HG02852 (cell line): ENCODE measurements around the gene PLCL1.
"Not testable (repeated sequence)": the region's sequence is repeated elsewhere in the genome, so short reads cannot be mapped to it uniquely, and the experiment has no call there.

Experiments
- ATAC-seq: cut with Tn5 transposase; IDR thresholded peaks from one replicate; pipeline ENCODE4 v1.9.1; 2021; ENCODE audit warnings: mild to moderate bottlenecking, moderate library complexity; ENCODE audit not compliant: unreplicated experiment

PLCL1 gene

GRCh38 chr2:197993830-197994229 is 189.4 kb downstream of the PLCL1 start:
- no peak for ATAC-seq

- ATAC-seq: no peak
Measured at GRCh38 chr2:197994751-197995150, 190.4 kb downstream of the PLCL1 start.

DNA sequence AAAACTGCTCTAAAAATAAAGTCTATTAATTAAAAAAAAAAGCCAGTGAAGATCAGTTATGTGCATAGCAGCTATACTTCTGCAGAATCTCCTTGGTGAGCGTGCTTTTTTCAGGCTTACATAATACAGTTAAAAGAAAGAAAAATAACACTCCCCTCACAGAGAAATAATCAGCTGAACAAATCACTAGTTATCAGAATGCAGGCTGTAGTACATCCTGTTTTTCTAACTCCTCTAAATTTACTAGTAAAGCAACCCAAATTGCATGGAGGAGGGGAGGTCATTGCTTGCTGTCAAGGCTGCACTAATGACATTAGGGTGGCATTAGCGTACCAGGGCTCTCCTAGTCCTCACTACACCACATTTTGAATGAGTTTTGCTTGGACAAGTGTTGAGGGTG is 192.2 kb downstream of the PLCL1 start:
- ATAC-seq: no peak

DNA sequence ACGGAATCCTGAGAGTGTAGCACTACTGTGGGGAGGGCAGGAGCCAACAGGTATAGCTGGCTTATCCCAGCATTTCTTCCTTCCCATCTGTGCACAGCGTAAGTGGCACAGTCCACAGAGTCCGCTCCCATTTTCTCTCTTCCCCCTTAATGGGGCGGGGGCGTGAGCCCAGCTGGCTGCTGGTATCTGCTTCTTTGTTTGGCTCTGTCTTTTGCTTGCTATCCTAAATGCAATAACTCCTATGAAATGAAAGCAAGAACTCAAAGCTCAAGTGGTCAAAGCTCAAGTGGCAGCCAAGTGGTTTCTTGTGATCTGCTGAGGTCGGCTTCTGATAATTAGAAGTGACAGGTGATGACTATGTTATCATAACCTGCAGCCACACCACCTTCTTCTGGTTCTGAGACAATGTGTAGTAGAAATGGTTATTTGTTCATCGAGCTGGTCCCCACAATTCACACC is 192.7 kb downstream of the PLCL1 start:
- no peak for ATAC-seq

- no peak for ATAC-seq
Measured at GRCh38 chr2:197998702-197999101, 194.3 kb downstream of the PLCL1 start.

DNA sequence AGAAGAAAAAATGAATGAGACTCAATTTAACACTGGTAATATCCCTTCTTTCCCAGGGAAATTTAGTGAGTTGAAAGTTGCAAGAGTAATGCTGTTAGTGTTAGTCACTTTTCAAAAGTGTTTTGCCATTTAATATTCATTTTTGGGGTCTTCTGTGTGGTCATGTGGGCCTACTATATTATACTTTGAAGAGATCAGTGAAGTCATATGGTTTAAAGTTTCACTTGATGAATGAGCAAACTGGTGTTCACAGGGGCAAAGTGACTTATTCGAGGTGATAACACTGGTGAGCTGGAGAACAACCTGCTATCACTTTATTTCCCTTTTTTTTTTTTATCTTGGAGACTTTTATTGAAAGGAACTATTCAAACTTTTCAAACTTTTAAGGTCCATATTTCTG is 196.0 kb downstream of the PLCL1 start:
- no peak for ATAC-seq

DNA sequence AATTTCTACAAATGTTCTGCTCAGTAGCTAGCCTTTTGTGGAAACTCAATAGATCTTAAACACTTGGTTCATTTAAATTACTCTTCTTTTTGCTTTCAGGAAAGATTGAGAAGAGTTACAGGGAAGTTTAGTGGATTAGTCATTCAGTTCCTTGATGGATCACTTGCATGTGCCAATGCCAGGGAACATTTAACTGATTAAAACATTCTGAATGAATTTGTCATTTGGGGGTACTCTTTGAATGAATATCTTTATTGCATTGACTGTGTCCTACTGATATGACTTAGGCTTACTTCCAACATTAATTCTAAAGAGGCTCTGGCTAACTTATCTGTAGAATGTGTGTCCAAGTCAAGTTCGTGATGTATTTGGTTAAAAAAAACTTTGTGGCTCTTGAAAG is 199.8 kb downstream of the PLCL1 start:
- no peak for ATAC-seq

GRCh38 chr2:198004921-198005829 is 200.8 kb downstream of the PLCL1 start:
- ATAC-seq: peak; percentile 88

DNA sequence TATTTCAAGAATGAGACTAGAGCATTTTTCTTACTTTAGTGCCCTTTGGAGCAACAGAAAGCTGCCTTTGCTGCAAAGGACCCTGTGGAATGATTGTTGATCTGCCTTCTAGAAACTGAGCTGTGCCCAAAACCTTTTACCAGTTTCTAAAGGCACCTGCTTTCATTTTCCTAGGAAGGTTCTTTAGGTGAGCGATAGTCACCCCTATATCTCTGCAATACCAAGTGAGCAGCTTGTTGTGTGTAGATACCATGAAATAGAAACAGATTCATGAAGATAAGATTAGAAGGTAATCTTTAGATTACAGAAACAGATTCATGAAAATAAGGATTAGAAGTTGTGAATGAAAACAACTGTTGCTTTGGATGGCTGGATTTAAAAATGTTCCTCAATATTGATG is 202.3 kb downstream of the PLCL1 start:
- ATAC-seq: no peak

GRCh38 chr2:198008230-198008629 is 203.8 kb downstream of the PLCL1 start:
- ATAC-seq: peak; percentile 41

GRCh38 chr2:198012025-198012424 is 207.6 kb downstream of the PLCL1 start:
- no peak for ATAC-seq

GRCh38 chr2:198016243-198016642 is 211.8 kb downstream of the PLCL1 start:
- ATAC-seq: no peak

- ATAC-seq: no peak
Measured at GRCh38 chr2:198017068-198017467, 212.7 kb downstream of the PLCL1 start.

GRCh38 chr2:198028955-198029354 is 224.6 kb downstream of the PLCL1 start:
- ATAC-seq: no peak

DNA sequence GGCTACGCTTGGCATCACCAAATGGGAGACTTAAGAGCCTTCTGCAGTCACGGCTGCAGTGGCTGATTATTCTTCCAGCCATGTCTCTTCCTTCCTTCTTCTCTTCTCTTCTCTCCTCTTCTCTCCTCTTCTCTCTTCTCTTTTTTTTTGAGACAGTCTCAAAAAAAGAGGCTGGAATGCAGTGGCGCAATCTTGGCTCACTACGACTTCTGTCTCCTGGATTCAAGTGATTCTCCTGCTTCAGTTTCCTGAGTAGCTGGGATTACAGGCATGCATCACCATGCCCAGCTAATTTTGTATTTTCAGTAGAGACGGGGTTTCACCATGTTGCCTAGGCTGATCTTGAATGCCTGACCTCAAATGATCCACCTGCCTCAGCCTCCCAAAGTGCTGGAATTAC is 225.2 kb downstream of the PLCL1 start:
- not testable (repeated sequence) for ATAC-seq

DNA sequence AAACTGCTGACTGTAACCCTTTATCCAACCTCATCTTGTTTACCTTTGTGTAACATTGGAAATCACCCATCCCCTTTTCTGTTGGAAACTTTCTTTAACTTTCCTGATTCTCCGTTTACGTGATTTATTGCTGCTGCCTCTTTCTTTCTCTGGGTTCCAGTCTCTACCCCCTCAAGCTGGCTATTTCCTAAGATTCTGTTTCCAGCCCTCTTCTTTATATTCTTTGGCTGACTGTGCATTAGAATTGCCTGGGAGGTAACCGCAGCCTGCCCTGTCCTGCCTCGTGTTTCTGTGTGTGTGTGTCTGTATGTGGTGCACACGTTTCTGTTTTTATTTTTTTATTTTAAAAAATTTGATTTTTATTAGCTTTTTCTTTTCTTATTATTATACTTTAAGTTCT is 229.2 kb downstream of the PLCL1 start:
- no peak for ATAC-seq

GRCh38 chr2:198036029-198036879 is 231.9 kb downstream of the PLCL1 start:
- ATAC-seq: peak; percentile 96

DNA sequence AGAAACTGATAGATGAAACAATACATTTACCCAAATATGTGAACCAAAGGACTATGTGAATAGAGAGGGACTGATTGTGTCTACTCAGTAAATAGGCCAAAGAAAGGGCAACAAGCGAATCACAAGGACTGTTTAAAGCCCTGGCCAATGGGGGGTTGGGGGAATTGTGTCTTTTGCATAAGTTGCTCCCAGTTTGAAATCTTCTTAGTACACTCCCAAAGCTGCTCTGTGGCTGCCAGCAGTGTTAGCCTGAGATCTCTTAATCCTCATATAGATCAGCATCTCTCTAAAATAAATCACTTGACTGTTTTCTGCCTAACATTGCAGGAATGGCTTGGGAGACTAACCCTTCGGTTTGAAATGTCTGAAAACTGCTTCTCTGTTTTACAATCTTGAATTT is 236.4 kb downstream of the PLCL1 start:
- no peak for ATAC-seq

- peak; percentile 76 for ATAC-seq
Measured at GRCh38 chr2:198042189-198042588, 237.8 kb downstream of the PLCL1 start.

DNA sequence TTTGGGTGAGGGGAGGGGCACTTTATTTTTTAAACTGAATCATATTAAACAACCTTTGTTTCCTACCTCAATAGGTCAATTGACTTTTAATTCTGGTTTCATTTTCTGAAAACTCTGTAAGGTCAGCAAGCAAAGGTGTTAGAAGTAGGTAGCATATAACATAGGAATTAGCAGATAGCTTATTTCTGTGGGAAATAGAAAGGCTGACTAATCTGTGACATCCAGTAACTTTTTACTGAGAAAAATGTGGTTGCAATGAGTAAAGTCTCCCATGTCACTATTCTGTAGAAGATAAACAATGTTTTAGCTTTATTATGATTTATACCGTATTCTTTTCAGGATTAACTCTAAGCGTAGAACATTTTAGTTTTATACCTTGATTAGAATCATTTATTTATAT is 240.4 kb downstream of the PLCL1 start:
- ATAC-seq: no peak

DNA sequence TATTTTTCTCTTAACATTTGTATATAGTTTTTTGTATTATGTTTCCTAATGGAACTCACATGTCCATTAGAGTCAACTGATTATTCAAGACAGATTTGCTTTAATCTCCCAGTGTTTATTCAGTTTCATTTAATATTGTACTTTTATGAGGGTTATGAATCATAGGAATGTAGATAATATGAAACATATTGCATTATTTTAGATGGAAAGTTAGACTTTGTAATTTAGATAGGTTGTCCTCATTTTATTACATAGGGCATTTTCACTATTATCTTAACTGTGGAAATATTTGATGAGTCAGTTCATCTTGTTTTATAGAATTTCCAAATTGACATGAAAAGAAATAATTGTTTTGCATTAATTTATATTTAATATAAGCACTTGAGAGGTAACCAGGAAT is 240.8 kb downstream of the PLCL1 start:
- no peak for ATAC-seq

DNA sequence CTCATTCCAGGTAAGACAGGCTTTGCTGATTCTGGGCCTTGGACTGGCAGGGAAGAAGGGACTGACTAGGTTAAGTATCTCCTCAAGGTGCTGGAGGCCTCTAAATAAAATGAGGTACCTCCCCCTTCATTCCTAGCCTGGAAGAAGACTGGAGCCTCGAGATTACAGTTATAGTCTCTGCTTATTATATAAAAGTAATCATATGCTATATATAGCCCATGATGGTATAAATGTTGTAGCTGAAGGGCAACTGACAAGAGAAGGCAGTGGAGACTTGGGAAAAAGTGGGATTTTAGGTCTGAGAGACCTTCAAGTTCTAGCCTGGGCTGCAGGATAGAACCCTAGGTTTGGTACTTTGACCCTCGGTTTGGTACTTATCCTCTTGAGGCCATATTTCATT is 248.3 kb downstream of the PLCL1 start:
- no peak for ATAC-seq
